ENCODE data around the gene LYPD6B.

Gene LYPD6B

GRCh38 chr2:149158957-149159356, 120.5 kb downstream of the LYPD6B start:
- no peak overlapping the region for H2BK15ac ChIP-seq (ENCODE audit: low read length)
- H2BK12ac ChIP-seq (ENCODE audit: low read length) = no peak overlapping the region
- H4K91ac ChIP-seq (ENCODE audit: low read depth, low read length, poor library complexity) = no peak overlapping the region
- no peak overlapping the region for H3K18ac ChIP-seq (ENCODE audit: low read length)
- H3K23ac ChIP-seq (ENCODE audit: low read depth, low read length, poor library complexity) = no peak overlapping the region
- H3K36me3 ChIP-seq (replicated peaks in 1 of 2; ENCODE audit: control insufficient read depth in 2 of 2, insufficient read depth in 2 of 2, low read length in 2 of 2) = no peaks in the 10 kb centered on the region
- no peak overlapping the region for H3K4me3 ChIP-seq (ENCODE audit: low read length in 2 of 2)
- no peak overlapping the region for H3K4ac ChIP-seq (ENCODE audit: low read length)
- whole genome bisulfite sequencing, 2 donors (ENCODE audit: extremely low coverage in 2 of 2, insufficient read length in 2 of 2, insufficient replicate concordance in 1 of 2) = no CpG with 5 or more reads among the region's 1 CpG
- no peak overlapping the region for H3K4me2 ChIP-seq (ENCODE audit: insufficient read depth, low read length, poor library complexity, severe bottlenecking)
- H3K79me1 ChIP-seq (ENCODE audit: low read depth, low read length) = no peaks in the 10 kb centered on the region
- no peak overlapping the region for H2BK5ac ChIP-seq (ENCODE audit: low read length)
- no peak overlapping the region for H2BK120ac ChIP-seq (ENCODE audit: low read depth, low read length)
- no peak overlapping the region for H2AK5ac ChIP-seq (ENCODE audit: low read depth, low read length)
- H3K9me3 ChIP-seq (replicated peaks in 1 of 2; ENCODE audit: control insufficient read depth in 2 of 2, insufficient read depth in 1 of 2, low read depth in 1 of 2, low read length in 2 of 2) = no peaks in the 10 kb centered on the region
- DNase-seq (ENCODE audit: low spot score) = no peak
- no peak overlapping the region for H2AFZ ChIP-seq (ENCODE audit: low read length)
- H4K8ac ChIP-seq (ENCODE audit: low read depth, low read length) = no peak overlapping the region
- no peak overlapping the region for H3K14ac ChIP-seq (ENCODE audit: low read length)
- no peak overlapping the region for H3K27ac ChIP-seq (replicated peaks; ENCODE audit: low read length)
- H3K4me1 ChIP-seq (ENCODE audit: control insufficient read depth in 2 of 2, insufficient read depth in 1 of 2, low read depth in 1 of 2, low read length in 2 of 2) = no peaks in the 10 kb centered on the region
- H3K9ac ChIP-seq (ENCODE audit: low read depth, low read length, poor library complexity) = no peak overlapping the region
- H3K27me3 ChIP-seq (ENCODE audit: control insufficient read depth in 3 of 3, insufficient read depth in 3 of 3, low read depth in 1 of 3, low read length in 3 of 3) = peaks cover 0 to 5% (median 0%) of the 10 kb centered on the region in 3 experiments

GRCh38 chr2:149160195-149160594, 121.7 kb downstream of the LYPD6B start:
- H3K27ac ChIP-seq (replicated peaks; ENCODE audit: low read length) = no peak overlapping the region

GRCh38 chr2:149160701-149161217, 122.3 kb downstream of the LYPD6B start:
- Histone ChIP-seq H3K27me3 (ENCODE audit: control insufficient read depth in 3 of 3, insufficient read depth in 3 of 3, low read depth in 1 of 3, low read length in 3 of 3) (peaks cover 0 to 5% (median 0%) of the 10 kb centered on the region in 3 experiments), H3K9me3 (replicated peaks in 1 of 2; ENCODE audit: control insufficient read depth in 2 of 2, insufficient read depth in 1 of 2, low read depth in 1 of 2, low read length in 2 of 2) (no peaks in the 10 kb centered on the region), H3K4me2 (ENCODE audit: insufficient read depth, low read length, poor library complexity, severe bottlenecking) (no peak overlapping the region), H2AK5ac (ENCODE audit: low read depth, low read length) (no peak overlapping the region), H3K18ac (ENCODE audit: low read length) (no peak overlapping the region), H3K23ac (ENCODE audit: low read depth, low read length, poor library complexity) (no peak overlapping the region), H2AFZ (ENCODE audit: low read length) (no peak overlapping the region), H2BK15ac (ENCODE audit: low read length) (no peak overlapping the region), H3K36me3 (replicated peaks in 1 of 2; ENCODE audit: control insufficient read depth in 2 of 2, insufficient read depth in 2 of 2, low read length in 2 of 2) (no peaks in the 10 kb centered on the region), H3K79me1 (ENCODE audit: low read depth, low read length) (no peaks in the 10 kb centered on the region), H3K4me3 (ENCODE audit: low read length in 2 of 2) (no peak overlapping the region), H3K9ac (ENCODE audit: low read depth, low read length, poor library complexity) (no peak overlapping the region), H3K14ac (ENCODE audit: low read length) (no peak overlapping the region), H3K4ac (ENCODE audit: low read length) (no peak overlapping the region), H3K4me1 (ENCODE audit: control insufficient read depth in 2 of 2, insufficient read depth in 1 of 2, low read depth in 1 of 2, low read length in 2 of 2) (no peaks in the 10 kb centered on the region), H2BK5ac (ENCODE audit: low read length) (no peak overlapping the region), H2BK12ac (ENCODE audit: low read length) (no peak overlapping the region), H3K27ac (replicated peaks; ENCODE audit: low read length) (no peak overlapping the region), H4K91ac (ENCODE audit: low read depth, low read length, poor library complexity) (no peak overlapping the region), H4K8ac (ENCODE audit: low read depth, low read length) (no peak overlapping the region), H2BK120ac (ENCODE audit: low read depth, low read length) (no peak overlapping the region)
- DNase-seq (ENCODE audit: low spot score) = no peak
- WGBS, 2 donors (ENCODE audit: extremely low coverage in 2 of 2, insufficient read length in 2 of 2, insufficient replicate concordance in 1 of 2) = no CpG with 5 or more reads among the region's 8 CpGs

More at GRCh38 chr2:149160195-149160594, 121.7 kb downstream of the LYPD6B start:
- Histone ChIP-seq H3K79me1 (ENCODE audit: low read depth, low read length) (no peaks in the 10 kb centered on the region), H3K9me3 (replicated peaks in 1 of 2; ENCODE audit: control insufficient read depth in 2 of 2, insufficient read depth in 1 of 2, low read depth in 1 of 2, low read length in 2 of 2) (no peaks in the 10 kb centered on the region), H2AK5ac (ENCODE audit: low read depth, low read length) (no peak overlapping the region), H3K36me3 (replicated peaks in 1 of 2; ENCODE audit: control insufficient read depth in 2 of 2, insufficient read depth in 2 of 2, low read length in 2 of 2) (no peaks in the 10 kb centered on the region), H2BK15ac (ENCODE audit: low read length) (no peak overlapping the region), H3K4me2 (ENCODE audit: insufficient read depth, low read length, poor library complexity, severe bottlenecking) (no peak overlapping the region), H2AFZ (ENCODE audit: low read length) (no peak overlapping the region), H3K23ac (ENCODE audit: low read depth, low read length, poor library complexity) (no peak overlapping the region), H2BK12ac (ENCODE audit: low read length) (no peak overlapping the region), H4K8ac (ENCODE audit: low read depth, low read length) (no peak overlapping the region), H3K4me3 (ENCODE audit: low read length in 2 of 2) (no peak overlapping the region), H3K27me3 (ENCODE audit: control insufficient read depth in 3 of 3, insufficient read depth in 3 of 3, low read depth in 1 of 3, low read length in 3 of 3) (peaks cover 0 to 5% (median 0%) of the 10 kb centered on the region in 3 experiments), H4K91ac (ENCODE audit: low read depth, low read length, poor library complexity) (no peak overlapping the region), H3K4me1 (ENCODE audit: control insufficient read depth in 2 of 2, insufficient read depth in 1 of 2, low read depth in 1 of 2, low read length in 2 of 2) (no peaks in the 10 kb centered on the region), H2BK5ac (ENCODE audit: low read length) (no peak overlapping the region), H3K4ac (ENCODE audit: low read length) (no peak overlapping the region), H3K18ac (ENCODE audit: low read length) (no peak overlapping the region), H3K9ac (ENCODE audit: low read depth, low read length, poor library complexity) (no peak overlapping the region), H3K14ac (ENCODE audit: low read length) (no peak overlapping the region), H2BK120ac (ENCODE audit: low read depth, low read length) (no peak overlapping the region)
- DNase-seq (ENCODE audit: low spot score) = no peak
- no CpG with 5 or more reads among the region's 2 CpGs for WGBS, 2 donors (ENCODE audit: extremely low coverage in 2 of 2, insufficient read length in 2 of 2, insufficient replicate concordance in 1 of 2)

GRCh38 chr2:149161481-149162225, 123.2 kb downstream of the LYPD6B start:
- H3K79me1 ChIP-seq (ENCODE audit: low read depth, low read length) = no peaks in the 10 kb centered on the region
- H2BK15ac ChIP-seq (ENCODE audit: low read length) = no peak overlapping the region
- H3K18ac ChIP-seq (ENCODE audit: low read length) = no peak overlapping the region
- no peaks in the 10 kb centered on the region for H3K9me3 ChIP-seq (replicated peaks in 1 of 2; ENCODE audit: control insufficient read depth in 2 of 2, insufficient read depth in 1 of 2, low read depth in 1 of 2, low read length in 2 of 2)
- H2BK120ac ChIP-seq (ENCODE audit: low read depth, low read length) = no peak overlapping the region
- H3K27me3 ChIP-seq (ENCODE audit: control insufficient read depth in 3 of 3, insufficient read depth in 3 of 3, low read depth in 1 of 3, low read length in 3 of 3) = peaks cover 0 to 5% (median 0%) of the 10 kb centered on the region in 3 experiments
- no peak for DNase-seq (ENCODE audit: low spot score)
- H2BK5ac ChIP-seq (ENCODE audit: low read length) = no peak overlapping the region
- no peak overlapping the region for H2AK5ac ChIP-seq (ENCODE audit: low read depth, low read length)
- no peak overlapping the region for H3K4ac ChIP-seq (ENCODE audit: low read length)
- H3K4me2 ChIP-seq (ENCODE audit: insufficient read depth, low read length, poor library complexity, severe bottlenecking) = no peak overlapping the region
- H3K4me1 ChIP-seq (ENCODE audit: control insufficient read depth in 2 of 2, insufficient read depth in 1 of 2, low read depth in 1 of 2, low read length in 2 of 2) = no peaks in the 10 kb centered on the region
- H3K14ac ChIP-seq (ENCODE audit: low read length) = no peak overlapping the region
- no peak overlapping the region for H3K9ac ChIP-seq (ENCODE audit: low read depth, low read length, poor library complexity)
- H3K4me3 ChIP-seq (ENCODE audit: low read length in 2 of 2) = no peak overlapping the region
- H4K8ac ChIP-seq (ENCODE audit: low read depth, low read length) = no peak overlapping the region
- no peaks in the 10 kb centered on the region for H3K36me3 ChIP-seq (replicated peaks in 1 of 2; ENCODE audit: control insufficient read depth in 2 of 2, insufficient read depth in 2 of 2, low read length in 2 of 2)
- no CpG with 5 or more reads among the region's 5 CpGs for WGBS, 2 donors (ENCODE audit: extremely low coverage in 2 of 2, insufficient read length in 2 of 2, insufficient replicate concordance in 1 of 2)
- H4K91ac ChIP-seq (ENCODE audit: low read depth, low read length, poor library complexity) = no peak overlapping the region
- no peak overlapping the region for H3K27ac ChIP-seq (replicated peaks; ENCODE audit: low read length)
- no peak overlapping the region for H2AFZ ChIP-seq (ENCODE audit: low read length)
- H2BK12ac ChIP-seq (ENCODE audit: low read length) = no peak overlapping the region
- no peak overlapping the region for H3K23ac ChIP-seq (ENCODE audit: low read depth, low read length, poor library complexity)
